Measurements from ENCODE around the gene OLFML3. TPM values are rescaled to one million over a fixed set of nuclear protein-coding genes. Genes with fewer than 3 reads are reported as not detected.

The OLFML3 gene
- total RNA-seq, 5 donors from 2014 or later (not counting 1 experiment from before 2014, with no cell fraction given) = 0.23 to 1.2 (median 0.63) TPM

DNA sequence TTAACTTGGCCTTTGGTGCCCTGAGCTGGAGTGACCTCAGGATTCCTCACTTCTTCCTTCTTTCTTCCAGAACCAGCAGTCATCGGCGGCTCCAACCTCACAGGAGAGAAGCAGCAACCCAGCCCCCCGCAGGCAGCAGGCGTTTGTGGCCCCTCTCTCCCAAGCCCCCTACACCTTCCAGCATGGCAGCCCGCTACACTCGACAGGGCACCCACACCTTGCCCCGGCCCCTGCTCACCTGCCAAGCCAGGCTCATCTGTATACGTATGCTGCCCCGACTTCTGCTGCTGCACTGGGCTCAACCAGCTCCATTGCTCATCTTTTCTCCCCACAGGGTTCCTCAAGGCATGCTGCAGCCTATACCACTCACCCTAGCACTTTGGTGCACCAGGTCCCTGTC, 6.3 kb upstream of the OLFML3 start:
- Histone ChIP-seq H3K36me3 (ENCODE audit: control insufficient read depth in 2 of 2, extremely low read depth in 1 of 2, insufficient read depth in 1 of 2, low read length in 1 of 2) (peaks cover 28 to 68% of the 10 kb centered on the region in 2 donors), H3K27me3 (replicated peaks in 1 of 2; ENCODE audit: control insufficient read depth in 2 of 2, extremely low read depth in 1 of 2, insufficient read depth in 2 of 2, low read length in 1 of 2) (no peaks in the 10 kb centered on the region), H3K4me1 (ENCODE audit: control insufficient read depth in 1 of 2, extremely low read depth in 1 of 2, insufficient read depth in 2 of 2, low read length in 2 of 2) (peaks cover 5 to 16% of the 10 kb centered on the region in 2 experiments), H3K9me3 (no peaks in the 10 kb centered on the region), H3K27ac (ENCODE audit: low read length) (no peak overlapping the region), H3K4me3 (ENCODE audit: control insufficient read depth in 1 of 2, extremely low read depth in 1 of 2, low read length in 1 of 2) (no peak overlapping the region)
- Mint-ChIP-seq H3K27me3 (no peaks in the 10 kb centered on the region), H3K4me3 (no peak overlapping the region), H3K27ac (no peak overlapping the region), H3K9me3 (no peaks in the 10 kb centered on the region), H3K36me3 (peaks cover 58% of the 10 kb centered on the region), H3K4me1 (peaks cover 29 to 49% (median 33%) of the 10 kb centered on the region in 3 donors)
- DNase-seq = no peak
- ChIA-PET CTCF (interaction anchor here in 1 of 2 donors (0.6 kb wide), 1 partner anchor 861 kb away, joined by 3 read pairs; no protein-coding TSS in a partner anchor), POLR2A (interaction anchor here (0.5 to 1.3 kb wide), 3 partner anchors 9 to 42 kb away, joined by 3 to 5 read pairs (median 3); no protein-coding TSS in a partner anchor)
- 84% methylated on average over 9 of the region's 9 CpGs for WGBS (ENCODE audit: insufficient coverage)
- ATAC-seq (replicated peaks in 1 of 4) = peak in 1 of 4 experiments; percentile 21

DNA sequence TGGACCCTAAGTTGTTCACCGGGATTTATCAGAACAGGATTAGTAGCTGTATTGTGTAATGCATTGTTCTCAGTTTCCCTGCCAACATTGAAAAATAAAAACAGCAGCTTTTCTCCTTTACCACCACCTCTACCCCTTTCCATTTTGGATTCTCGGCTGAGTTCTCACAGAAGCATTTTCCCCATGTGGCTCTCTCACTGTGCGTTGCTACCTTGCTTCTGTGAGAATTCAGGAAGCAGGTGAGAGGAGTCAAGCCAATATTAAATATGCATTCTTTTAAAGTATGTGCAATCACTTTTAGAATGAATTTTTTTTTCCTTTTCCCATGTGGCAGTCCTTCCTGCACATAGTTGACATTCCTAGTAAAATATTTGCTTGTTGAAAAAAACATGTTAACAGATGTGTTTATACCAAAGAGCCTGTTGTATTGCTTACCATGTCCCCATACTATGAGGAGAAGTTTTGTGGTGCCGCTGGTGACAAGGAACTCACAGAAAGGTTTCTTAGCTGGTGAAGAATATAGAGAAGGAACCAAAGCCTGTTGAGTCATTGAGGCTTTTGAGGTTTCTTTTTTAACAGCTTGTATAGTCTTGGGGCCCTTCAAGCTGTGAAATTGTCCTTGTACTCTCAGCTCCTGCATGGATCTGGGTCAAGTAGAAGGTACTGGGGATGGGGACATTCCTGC, 3.9 kb upstream of the OLFML3 start:
- no CpG with 5 or more reads among the region's 4 CpGs for WGBS (ENCODE audit: insufficient coverage)
- H3K36me3 ChIP-seq (ENCODE audit: control insufficient read depth in 2 of 2, extremely low read depth in 1 of 2, insufficient read depth in 1 of 2, low read length in 1 of 2) = peaks cover 22 to 44% of the 10 kb centered on the region in 2 donors
- H3K27me3 ChIP-seq (replicated peaks in 1 of 2; ENCODE audit: control insufficient read depth in 2 of 2, extremely low read depth in 1 of 2, insufficient read depth in 2 of 2, low read length in 1 of 2) = no peaks in the 10 kb centered on the region
- H3K4me3 ChIP-seq (ENCODE audit: control insufficient read depth in 1 of 2, extremely low read depth in 1 of 2, low read length in 1 of 2) = no peak overlapping the region
- Mint-ChIP-seq H3K4me1 (peaks cover 40 to 58% (median 46%) of the 10 kb centered on the region in 3 donors), H3K27ac (peak overlapping the region; percentile 74 to 81), H3K36me3 (peaks cover 37% of the 10 kb centered on the region), H3K9me3 (no peaks in the 10 kb centered on the region), H3K4me3 (no peak overlapping the region), H3K27me3 (no peaks in the 10 kb centered on the region)
- CTCF ChIA-PET = interaction anchor here (0.5 to 2.2 kb wide), 5 partner anchors 10 to 453 kb away, joined by 3 to 7 read pairs (median 3); no protein-coding TSS in a partner anchor
- POLR2A ChIA-PET = interaction anchor here (0.6 to 0.9 kb wide), 3 partner anchors 44 to 772 kb away, joined by 3 read pairs; no protein-coding TSS in a partner anchor
- DNase-seq (peak in 2 of 35 experiments; percentile 9 to 33), ATAC-seq (replicated peaks in 1 of 4) (peak in 3 of 4 experiments; percentile 47 to 74 (median 50))
- no peak overlapping the region for H3K27ac ChIP-seq (ENCODE audit: low read length)
- no peaks in the 10 kb centered on the region for H3K9me3 ChIP-seq
- H3K4me1 ChIP-seq (ENCODE audit: control insufficient read depth in 1 of 2, extremely low read depth in 1 of 2, insufficient read depth in 2 of 2, low read length in 2 of 2) = peaks cover 5 to 18% of the 10 kb centered on the region in 2 experiments

DNA sequence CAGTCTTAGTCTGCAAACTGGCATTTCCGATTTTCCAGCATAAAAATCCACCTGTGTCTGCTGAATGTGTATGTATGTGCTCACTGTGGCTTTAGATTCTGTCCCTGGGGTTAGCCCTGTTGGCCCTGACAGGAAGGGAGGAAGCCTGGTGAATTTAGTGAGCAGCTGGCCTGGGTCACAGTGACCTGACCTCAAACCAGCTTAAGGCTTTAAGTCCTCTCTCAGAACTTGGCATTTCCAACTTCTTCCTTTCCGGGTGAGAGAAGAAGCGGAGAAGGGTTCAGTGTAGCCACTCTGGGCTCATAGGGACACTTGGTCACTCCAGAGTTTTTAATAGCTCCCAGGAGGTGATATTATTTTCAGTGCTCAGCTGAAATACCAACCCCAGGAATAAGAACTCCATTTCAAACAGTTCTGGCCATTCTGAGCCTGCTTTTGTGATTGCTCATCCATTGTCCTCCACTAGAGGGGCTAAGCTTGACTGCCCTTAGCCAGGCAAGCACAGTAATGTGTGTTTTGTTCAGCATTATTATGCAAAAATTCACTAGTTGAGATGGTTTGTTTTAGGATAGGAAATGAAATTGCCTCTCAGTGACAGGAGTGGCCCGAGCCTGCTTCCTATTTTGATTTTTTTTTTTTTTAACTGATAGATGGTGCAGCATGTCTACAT, 2.5 kb upstream of the OLFML3 start:
- H3K4me3 Mint-ChIP-seq = no peak overlapping the region

DNA sequence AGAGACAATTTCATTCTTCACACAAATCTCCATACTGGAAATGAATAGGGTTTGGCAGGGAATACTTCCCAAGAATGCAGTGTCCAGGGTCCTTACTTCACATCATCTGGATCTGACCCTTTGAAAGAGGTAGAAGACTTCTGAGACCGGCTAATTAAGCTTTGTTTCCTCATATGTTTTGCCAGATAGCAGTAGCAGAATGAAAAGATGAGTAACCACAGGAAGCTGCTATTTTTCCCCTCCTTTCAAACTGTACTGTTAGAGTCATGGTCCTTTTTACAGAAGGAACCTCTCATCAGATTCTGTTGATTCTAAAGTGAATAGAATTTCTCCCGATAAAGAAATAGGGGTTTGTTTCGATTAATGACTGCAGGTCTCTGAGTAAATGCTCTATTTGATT, 1.4 kb upstream of the OLFML3 start:
- H3K4me1 ChIP-seq (ENCODE audit: control insufficient read depth in 1 of 2, extremely low read depth in 1 of 2, insufficient read depth in 2 of 2, low read length in 2 of 2) = peaks cover 5 to 18% of the 10 kb centered on the region in 2 experiments
- H3K4me3 Mint-ChIP-seq = no peak overlapping the region
- ATAC-seq (replicated peaks in 1 of 4) (no peak), DNase-seq (no peak)
- no peaks in the 10 kb centered on the region for H3K9me3 Mint-ChIP-seq
- WGBS (ENCODE audit: insufficient coverage) = no CpG with 5 or more reads among the region's 3 CpGs
- peaks cover 27% of the 10 kb centered on the region for H3K36me3 Mint-ChIP-seq
- H3K4me1 Mint-ChIP-seq = peaks cover 40 to 65% (median 49%) of the 10 kb centered on the region in 3 donors
- CTCF ChIA-PET = interaction anchor here (0.7 to 2.2 kb wide), 7 partner anchors 14 to 581 kb away, joined by 3 to 7 read pairs (median 4); no protein-coding TSS in a partner anchor
- H3K27me3 Mint-ChIP-seq = no peaks in the 10 kb centered on the region
- H3K9me3 ChIP-seq = no peaks in the 10 kb centered on the region
- H3K27me3 ChIP-seq (replicated peaks in 1 of 2; ENCODE audit: control insufficient read depth in 2 of 2, extremely low read depth in 1 of 2, insufficient read depth in 2 of 2, low read length in 1 of 2) = no peaks in the 10 kb centered on the region
- H3K27ac ChIP-seq (ENCODE audit: low read length) = no peak overlapping the region
- H3K36me3 ChIP-seq (ENCODE audit: control insufficient read depth in 2 of 2, extremely low read depth in 1 of 2, insufficient read depth in 1 of 2, low read length in 1 of 2) = peaks cover 8 to 19% of the 10 kb centered on the region in 2 donors
- POLR2A ChIA-PET = interaction anchor here in 1 of 2 donors (0.6 kb wide), 1 partner anchor 167 kb away, joined by 3 read pairs; no protein-coding TSS in a partner anchor
- peak overlapping the region in 1 of 2 donors; percentile 41 for H3K27ac Mint-ChIP-seq
- H3K4me3 ChIP-seq (ENCODE audit: control insufficient read depth in 1 of 2, extremely low read depth in 1 of 2, low read length in 1 of 2) = no peak overlapping the region

More for the DNA sequence above, 2.5 kb upstream of the OLFML3 start:
- H3K27ac ChIP-seq (ENCODE audit: low read length) = no peak overlapping the region
- H3K9me3 Mint-ChIP-seq = no peaks in the 10 kb centered on the region
- no peaks in the 10 kb centered on the region for H3K27me3 ChIP-seq (replicated peaks in 1 of 2; ENCODE audit: control insufficient read depth in 2 of 2, extremely low read depth in 1 of 2, insufficient read depth in 2 of 2, low read length in 1 of 2)
- WGBS (ENCODE audit: insufficient coverage) = 100% methylated on average over 2 of the region's 4 CpGs
- H3K4me1 ChIP-seq (ENCODE audit: control insufficient read depth in 1 of 2, extremely low read depth in 1 of 2, insufficient read depth in 2 of 2, low read length in 2 of 2) = peaks cover 5 to 18% of the 10 kb centered on the region in 2 experiments
- peaks cover 40 to 58% (median 46%) of the 10 kb centered on the region in 3 donors for H3K4me1 Mint-ChIP-seq
- ATAC-seq (replicated peaks in 1 of 4) = no peak
- peaks cover 20 to 30% of the 10 kb centered on the region in 2 donors for H3K36me3 ChIP-seq (ENCODE audit: control insufficient read depth in 2 of 2, extremely low read depth in 1 of 2, insufficient read depth in 1 of 2, low read length in 1 of 2)
- ChIA-PET POLR2A (interaction anchor here (0.6 to 1.2 kb wide), 4 partner anchors 21 to 45 kb away, joined by 3 to 4 read pairs (median 3); no protein-coding TSS in a partner anchor), CTCF (interaction anchor here (0.5 to 2.2 kb wide), 9 partner anchors 13 to 1356 kb away, joined by 3 to 7 read pairs (median 4); no protein-coding TSS in a partner anchor)
- H3K9me3 ChIP-seq = no peaks in the 10 kb centered on the region
- H3K4me3 ChIP-seq (ENCODE audit: control insufficient read depth in 1 of 2, extremely low read depth in 1 of 2, low read length in 1 of 2) = no peak overlapping the region
- peaks cover 39% of the 10 kb centered on the region for H3K36me3 Mint-ChIP-seq
- DNase-seq = peak in 1 of 35 experiments; percentile 39
- peak overlapping the region; percentile 24 to 27 for H3K27ac Mint-ChIP-seq
- H3K27me3 Mint-ChIP-seq = no peaks in the 10 kb centered on the region

DNA sequence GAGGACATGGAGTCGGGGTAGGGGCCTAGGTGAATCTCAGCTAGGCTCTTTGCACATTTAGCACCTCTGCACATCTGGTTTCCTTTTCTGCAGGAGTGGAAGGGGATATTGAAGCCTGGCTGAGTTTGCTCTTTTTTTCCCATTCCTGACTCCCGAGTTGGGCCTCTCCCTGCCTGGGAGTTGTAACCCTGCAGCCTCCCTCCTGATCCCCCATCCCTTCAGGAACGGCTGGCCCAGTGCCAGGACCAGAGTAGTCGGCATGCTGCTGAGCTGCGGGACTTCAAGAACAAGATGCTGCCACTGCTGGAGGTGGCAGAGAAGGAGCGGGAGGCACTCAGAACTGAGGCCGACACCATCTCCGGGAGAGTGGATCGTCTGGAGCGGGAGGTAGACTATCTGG, 836 bp downstream of the OLFML3 start:
- Mint-ChIP-seq H3K4me1 (peaks cover 32 to 46% (median 41%) of the 10 kb centered on the region in 3 donors), H3K9me3 (no peaks in the 10 kb centered on the region), H3K27ac (no peak overlapping the region), H3K27me3 (no peaks in the 10 kb centered on the region), H3K36me3 (peaks cover 17% of the 10 kb centered on the region), H3K4me3 (no peak overlapping the region)
- DNase-seq = no peak
- Histone ChIP-seq H3K9me3 (no peaks in the 10 kb centered on the region), H3K4me1 (ENCODE audit: control insufficient read depth in 1 of 2, extremely low read depth in 1 of 2, insufficient read depth in 2 of 2, low read length in 2 of 2) (peaks cover 2 to 18% of the 10 kb centered on the region in 2 experiments), H3K27me3 (replicated peaks in 1 of 2; ENCODE audit: control insufficient read depth in 2 of 2, extremely low read depth in 1 of 2, insufficient read depth in 2 of 2, low read length in 1 of 2) (no peaks in the 10 kb centered on the region), H3K27ac (ENCODE audit: low read length) (no peak overlapping the region), H3K4me3 (ENCODE audit: control insufficient read depth in 1 of 2, extremely low read depth in 1 of 2, low read length in 1 of 2) (no peak overlapping the region), H3K36me3 (ENCODE audit: control insufficient read depth in 2 of 2, extremely low read depth in 1 of 2, insufficient read depth in 1 of 2, low read length in 1 of 2) (peaks cover 1 to 4% of the 10 kb centered on the region in 2 donors)
- ChIA-PET CTCF (interaction anchor here in 1 of 2 donors (0.7 kb wide), 1 partner anchor 303 kb away, joined by 7 read pairs; no protein-coding TSS in a partner anchor), POLR2A (no interaction called here)
- 100% methylated on average over 5 of the region's 10 CpGs for WGBS (ENCODE audit: insufficient coverage)
- ATAC-seq (replicated peaks in 1 of 4) = no peak
